KMS-11 (cell line): ENCODE measurements around the gene PFKFB1.

Source experiments
- H2AFZ ChIP-seq: fragments of 200-600 bp; sonication (generic); 2 replicates; pipeline ENCODE4 v1.6.1; 2016; ENCODE audit warnings: antibody characterized with exemption, mixed run types, low read depth
- H3K27ac ChIP-seq: fragments of 200-600 bp; sonication (generic); 2 replicates; pipeline ENCODE4 v1.6.1; 2016; ENCODE audit warnings: mild to moderate bottlenecking, mixed run types
- H3K27me3 ChIP-seq: fragments of 200-600 bp; sonication (generic); 2 replicates; pipeline ENCODE4 v1.6.1; 2017; ENCODE audit warnings: mild to moderate bottlenecking, low read depth, mixed run types, moderate library complexity; ENCODE audit not compliant: insufficient read depth
- H3K36me3 ChIP-seq: fragments of 200-600 bp; sonication (generic); 2 replicates; pipeline ENCODE4 v1.6.1; 2017; ENCODE audit warnings: mild to moderate bottlenecking, mixed run types; ENCODE audit not compliant: insufficient read depth
- H3K4me1 ChIP-seq: fragments of 200-600 bp; sonication (generic); 2 replicates; pipeline ENCODE4 v1.6.1; 2016; ENCODE audit warnings: mild to moderate bottlenecking, low read depth, mixed run types; ENCODE audit not compliant: poor library complexity, severe bottlenecking
- H3K4me2 ChIP-seq: fragments of 200-600 bp; sonication (generic); 2 replicates; pipeline ENCODE4 v1.7.0; 2016; ENCODE audit warnings: mild to moderate bottlenecking, mixed run types
- H3K4me3 ChIP-seq: fragments of 200-600 bp; sonication (generic); IDR thresholded peaks from 2 replicates; pipeline ENCODE4 v1.6.1; 2017; ENCODE audit warnings: low read depth, low read length, mixed read lengths; ENCODE audit not compliant: insufficient read depth
- H3K79me2 ChIP-seq: fragments of 200-600 bp; sonication (generic); 2 replicates; pipeline ENCODE4 v1.6.1; 2016; ENCODE audit warnings: low read depth, mixed run types; ENCODE audit not compliant: insufficient read depth
- H3K9ac ChIP-seq: fragments of 200-600 bp; sonication (generic); 2 replicates; pipeline ENCODE4 v1.6.1; 2016; ENCODE audit warnings: mild to moderate bottlenecking, mixed run types
- H4K20me1 ChIP-seq: fragments of 200-600 bp; sonication (generic); 2 replicates; pipeline ENCODE4 v1.6.1; 2016; ENCODE audit warnings: mild to moderate bottlenecking, mixed run types; ENCODE audit not compliant: insufficient read depth
- TF ChIP-seq, protein P1 (sequence below): fragments of 200-600 bp; sonication (generic); conservative IDR thresholded peaks from 2 replicates; pipeline ENCODE4 v1.6.1; 2017; ENCODE audit warnings: low read depth, mild to moderate bottlenecking, antibody characterized with exemption, low read length, moderate library complexity, mixed read lengths

The PFKFB1 gene

DNA sequence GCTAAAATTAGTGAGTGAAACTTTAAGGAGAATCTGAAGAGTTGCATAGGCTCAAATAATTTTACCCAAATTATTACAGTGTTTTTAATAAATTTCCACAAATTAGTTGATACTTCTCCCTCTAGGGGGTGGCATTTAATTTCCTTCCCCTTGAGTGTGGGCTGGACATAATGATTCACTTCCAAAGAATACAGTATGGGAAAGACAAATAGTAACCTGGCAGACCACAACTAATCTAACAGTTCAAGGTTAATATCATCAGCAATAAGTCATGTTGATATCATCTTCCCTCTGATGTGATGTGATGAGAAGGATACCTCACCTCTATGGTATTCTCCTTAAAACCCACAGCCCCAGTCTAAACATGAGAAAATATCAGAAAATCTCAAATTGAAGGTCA lies 15.5 kb downstream of the PFKFB1 start:
- no peak overlapping the region for H3K9ac ChIP-seq
- TF ChIP-seq, protein P1, sequence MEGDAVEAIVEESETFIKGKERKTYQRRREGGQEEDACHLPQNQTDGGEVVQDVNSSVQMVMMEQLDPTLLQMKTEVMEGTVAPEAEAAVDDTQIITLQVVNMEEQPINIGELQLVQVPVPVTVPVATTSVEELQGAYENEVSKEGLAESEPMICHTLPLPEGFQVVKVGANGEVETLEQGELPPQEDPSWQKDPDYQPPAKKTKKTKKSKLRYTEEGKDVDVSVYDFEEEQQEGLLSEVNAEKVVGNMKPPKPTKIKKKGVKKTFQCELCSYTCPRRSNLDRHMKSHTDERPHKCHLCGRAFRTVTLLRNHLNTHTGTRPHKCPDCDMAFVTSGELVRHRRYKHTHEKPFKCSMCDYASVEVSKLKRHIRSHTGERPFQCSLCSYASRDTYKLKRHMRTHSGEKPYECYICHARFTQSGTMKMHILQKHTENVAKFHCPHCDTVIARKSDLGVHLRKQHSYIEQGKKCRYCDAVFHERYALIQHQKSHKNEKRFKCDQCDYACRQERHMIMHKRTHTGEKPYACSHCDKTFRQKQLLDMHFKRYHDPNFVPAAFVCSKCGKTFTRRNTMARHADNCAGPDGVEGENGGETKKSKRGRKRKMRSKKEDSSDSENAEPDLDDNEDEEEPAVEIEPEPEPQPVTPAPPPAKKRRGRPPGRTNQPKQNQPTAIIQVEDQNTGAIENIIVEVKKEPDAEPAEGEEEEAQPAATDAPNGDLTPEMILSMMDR, result no peak
- no peaks in the 10 kb centered on the region for H4K20me1 ChIP-seq
- no peak overlapping the region for H2AFZ ChIP-seq
- no peak overlapping the region for H3K27ac ChIP-seq
- no peaks in the 10 kb centered on the region for H3K27me3 ChIP-seq
- no peak overlapping the region for H3K4me3 ChIP-seq
- no peaks in the 10 kb centered on the region for H3K79me2 ChIP-seq
- H3K4me1 ChIP-seq, result peaks cover 16% of the 10 kb centered on the region
- H3K36me3 ChIP-seq, result no peaks in the 10 kb centered on the region
- H3K4me2 ChIP-seq, result no peak overlapping the region

DNA sequence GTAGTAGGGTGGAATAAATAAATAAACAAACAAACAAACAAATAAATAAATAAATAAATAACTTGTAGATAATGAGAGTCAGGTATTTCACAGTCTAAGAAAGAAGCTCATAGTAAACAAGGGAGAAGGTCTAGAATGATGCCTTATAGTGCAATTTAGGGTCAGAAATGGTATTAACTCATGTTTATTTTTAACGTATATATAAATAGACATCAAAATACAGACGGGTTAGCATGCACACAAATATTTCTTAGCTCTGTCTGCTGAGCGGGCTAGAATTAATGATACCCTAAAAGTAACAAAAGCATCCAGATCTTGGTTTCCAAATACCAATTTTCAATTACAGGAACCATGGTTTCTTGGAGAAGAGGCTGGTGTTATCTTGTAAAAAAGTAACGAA lies 16.6 kb downstream of the PFKFB1 start:
- no peaks in the 10 kb centered on the region for H3K36me3 ChIP-seq
- H3K79me2 ChIP-seq, result no peaks in the 10 kb centered on the region
- H3K4me3 ChIP-seq, result no peak overlapping the region
- no peaks in the 10 kb centered on the region for H3K27me3 ChIP-seq
- TF ChIP-seq, protein P1, result no peak
- no peak overlapping the region for H3K4me2 ChIP-seq
- no peak overlapping the region for H2AFZ ChIP-seq
- peaks cover 16% of the 10 kb centered on the region for H3K4me1 ChIP-seq
- no peaks in the 10 kb centered on the region for H4K20me1 ChIP-seq
- no peak overlapping the region for H3K27ac ChIP-seq
- no peak overlapping the region for H3K9ac ChIP-seq

DNA sequence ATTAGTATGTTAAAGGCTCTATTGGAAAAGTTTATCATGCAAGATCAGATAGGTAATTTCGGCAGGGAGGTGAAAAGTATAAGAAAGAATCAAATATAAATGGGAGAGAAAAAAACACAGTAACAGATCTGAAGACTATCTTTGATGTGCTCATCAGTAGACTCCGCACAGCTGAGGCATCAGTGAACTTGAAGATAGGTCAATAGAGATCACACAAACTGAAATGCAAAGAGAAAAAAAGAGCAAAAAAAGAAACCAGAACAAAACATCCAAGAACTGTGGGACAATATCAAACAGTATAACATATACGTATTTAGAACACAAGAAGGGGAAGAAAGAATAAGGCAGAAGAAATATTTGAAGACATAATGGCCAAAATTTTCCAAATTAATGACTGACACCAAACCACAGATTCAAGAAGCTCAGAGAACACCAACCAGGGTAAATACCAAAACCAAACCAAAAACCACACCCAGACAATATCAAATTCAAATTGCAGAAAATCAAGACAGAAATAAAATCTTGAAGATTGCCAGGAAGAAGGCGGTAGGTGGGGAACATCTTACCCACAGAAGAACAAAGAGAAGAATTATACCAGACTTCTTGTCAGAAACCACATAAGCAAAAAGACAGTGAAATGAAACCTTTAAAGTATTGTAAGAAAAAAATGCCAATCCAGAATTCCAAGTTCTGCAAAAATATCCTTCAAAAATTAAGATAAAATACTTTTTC lies 29.1 kb downstream of the PFKFB1 start:
- Histone ChIP-seq H3K9ac (no peak overlapping the region), H3K27ac (no peak overlapping the region), H4K20me1 (no peaks in the 10 kb centered on the region), H3K36me3 (no peaks in the 10 kb centered on the region), H3K4me2 (no peak overlapping the region), H3K79me2 (no peaks in the 10 kb centered on the region), H3K27me3 (no peaks in the 10 kb centered on the region), H2AFZ (no peak overlapping the region), H3K4me1 (no peaks in the 10 kb centered on the region), H3K4me3 (no peak overlapping the region)
- TF ChIP-seq, protein P1, result no peak

DNA sequence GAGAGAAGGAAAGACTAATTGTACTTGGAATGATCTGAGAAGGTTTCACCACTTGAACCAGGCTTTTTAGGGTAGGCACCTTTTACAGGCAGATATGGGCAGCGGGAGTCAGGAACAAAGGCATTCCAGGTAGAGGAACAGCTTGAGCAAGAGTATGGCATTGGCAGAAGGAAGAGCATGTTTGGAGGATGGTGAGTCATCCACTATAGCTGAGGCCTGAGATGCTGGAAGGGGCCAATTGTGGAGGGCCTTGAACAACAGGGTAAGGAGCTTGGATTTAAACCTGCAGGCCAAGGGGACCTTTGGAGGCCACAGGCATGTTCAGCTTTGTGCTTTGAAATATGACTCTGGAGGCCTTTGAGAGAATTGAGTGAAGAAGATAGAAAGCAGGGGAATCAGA lies 32.2 kb downstream of the PFKFB1 start:
- H4K20me1 ChIP-seq, result no peaks in the 10 kb centered on the region
- TF ChIP-seq, protein P1, result no peak
- H3K79me2 ChIP-seq, result no peaks in the 10 kb centered on the region
- no peaks in the 10 kb centered on the region for H3K27me3 ChIP-seq
- no peak overlapping the region for H3K27ac ChIP-seq
- H3K4me1 ChIP-seq, result no peaks in the 10 kb centered on the region
- no peak overlapping the region for H3K4me3 ChIP-seq
- H3K9ac ChIP-seq, result no peak overlapping the region
- H3K36me3 ChIP-seq, result no peaks in the 10 kb centered on the region
- no peak overlapping the region for H3K4me2 ChIP-seq
- H2AFZ ChIP-seq, result no peak overlapping the region
